ENCODE results near the gene BTAF1. TPM values are rescaled to one million over a fixed set of nuclear protein-coding genes. Genes with fewer than 3 reads are reported as not detected.

BTAF1 gene
- total RNA-seq, 4 donors from 2014 or later: 42.6 to 61.3 (median 46.6) TPM

GRCh38 chr10:91897421-91897820 is 26.1 kb upstream of the BTAF1 start:
- DNase-seq: no peak
- Histone ChIP-seq H3K27ac (no peak overlapping the region), H3K36me3 (no peaks in the 10 kb centered on the region), H3K27me3 (no peaks in the 10 kb centered on the region), H3K9me3 (no peaks in the 10 kb centered on the region), H3K4me1 (no peaks in the 10 kb centered on the region), H3K4me3 (replicated peaks in 1 of 3) (no peak overlapping the region)
- no peak for TF ChIP-seq POLR2A (IDR thresholded peaks at IDR 0.05)
- TF ChIP-seq CTCF (IDR thresholded peaks at IDR 0.05): no peak
- intact Hi-C loops (cut with DNase I): no loop called here
- 69 to 70% methylated on average over 8 of the region's 8 CpGs for WGBS, 2 donors

- Histone ChIP-seq H3K9me3 (no peaks in the 10 kb centered on the region), H3K36me3 (no peaks in the 10 kb centered on the region), H3K4me1 (no peaks in the 10 kb centered on the region), H3K4me3 (replicated peaks in 1 of 3) (no peak overlapping the region), H3K27ac (no peak overlapping the region), H3K27me3 (no peaks in the 10 kb centered on the region)
- no peak for DNase-seq
- whole genome bisulfite sequencing, 2 donors: 45 to 56% methylated on average over 2 of the region's 2 CpGs
- TF ChIP-seq POLR2A (IDR thresholded peaks at IDR 0.05): no peak
- no peak for TF ChIP-seq CTCF (IDR thresholded peaks at IDR 0.05)
- intact Hi-C loops (cut with DNase I): no loop called here
Observed at GRCh38 chr10:91901784-91902677, 21.5 kb upstream of the BTAF1 start.

- H3K36me3 ChIP-seq: no peaks in the 10 kb centered on the region
- WGBS, 2 donors: 82 to 89% methylated on average over 5 of the region's 5 CpGs
- no peaks in the 10 kb centered on the region for H3K27me3 ChIP-seq
- TF ChIP-seq CTCF (IDR thresholded peaks at IDR 0.05) (no peak), POLR2A (IDR thresholded peaks at IDR 0.05) (no peak)
- no peak overlapping the region for H3K4me3 ChIP-seq (replicated peaks in 1 of 3)
- intact Hi-C loops (cut with DNase I): no loop called here
- no peak for DNase-seq
- no peaks in the 10 kb centered on the region for H3K9me3 ChIP-seq
- no peak overlapping the region for H3K27ac ChIP-seq
- peaks cover 0 to 6% of the 10 kb centered on the region in 2 donors for H3K4me1 ChIP-seq
Observed at GRCh38 chr10:91907033-91907594, 16.5 kb upstream of the BTAF1 start.

- DNase-seq: no peak
Observed at GRCh38 chr10:91907914-91908336, 15.6 kb upstream of the BTAF1 start.

More at GRCh38 chr10:91907914-91908336, 15.6 kb upstream of the BTAF1 start:
- no peak for TF ChIP-seq POLR2A (IDR thresholded peaks at IDR 0.05)
- TF ChIP-seq CTCF (IDR thresholded peaks at IDR 0.05): no peak
- intact Hi-C loops (cut with DNase I): no loop called here
- Histone ChIP-seq H3K36me3 (no peaks in the 10 kb centered on the region), H3K4me1 (peaks cover 0 to 6% of the 10 kb centered on the region in 2 donors), H3K27ac (peak overlapping the region; percentile 22 to 77 (median 72)), H3K27me3 (no peaks in the 10 kb centered on the region), H3K4me3 (replicated peaks in 1 of 3) (peak overlapping the region; percentile 43 to 84 (median 56)), H3K9me3 (no peaks in the 10 kb centered on the region)
- WGBS, 2 donors: 4 to 7% methylated on average over 12 to 17 of the region's 18 CpGs

Measured in thyroid gland (tissue), 4 donors.